ENCODE results near the gene BTRC.

BTRC gene

DNA sequence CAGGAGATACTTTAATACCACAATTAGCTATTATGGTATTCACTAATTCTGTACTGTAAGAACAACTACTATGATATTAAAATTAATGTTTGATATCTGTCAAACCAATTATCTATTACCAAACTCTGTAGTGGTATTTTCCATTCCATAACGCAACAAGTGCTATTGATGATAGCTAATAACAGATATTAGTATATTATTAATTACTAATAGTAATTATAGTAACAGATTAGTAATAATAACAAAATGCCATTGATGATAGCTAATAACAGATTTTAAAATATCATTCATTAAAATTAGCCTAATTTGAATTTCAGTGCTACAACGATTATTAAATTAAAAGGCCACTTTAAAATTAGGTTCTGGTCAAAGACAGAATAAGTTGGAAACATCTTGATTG is 93.5 kb downstream of the BTRC start:
- Histone ChIP-seq H3K27ac (replicated peaks) (no peak overlapping the region), H3K27me3 (ENCODE audit: insufficient read depth, poor library complexity, severe bottlenecking) (no peaks in the 10 kb centered on the region), H3K4me3 (replicated peaks; ENCODE audit: insufficient read depth, low read length) (no peak overlapping the region)
- no peak for TF ChIP-seq REST (IDR thresholded peaks at IDR 0.05; ENCODE audit: insufficient replicate concordance, low read depth)
- no peak for TF ChIP-seq GABPA (IDR thresholded peaks at IDR 0.05; ENCODE audit: low read depth)
- no peak for TF ChIP-seq SPI1 (IDR thresholded peaks at IDR 0.05; ENCODE audit: borderline replicate concordance, low read depth)
- TF ChIP-seq POLR2AphosphoS5 (IDR thresholded peaks at IDR 0.05; ENCODE audit: low read depth), result no peak
- TF ChIP-seq, protein P1, sequence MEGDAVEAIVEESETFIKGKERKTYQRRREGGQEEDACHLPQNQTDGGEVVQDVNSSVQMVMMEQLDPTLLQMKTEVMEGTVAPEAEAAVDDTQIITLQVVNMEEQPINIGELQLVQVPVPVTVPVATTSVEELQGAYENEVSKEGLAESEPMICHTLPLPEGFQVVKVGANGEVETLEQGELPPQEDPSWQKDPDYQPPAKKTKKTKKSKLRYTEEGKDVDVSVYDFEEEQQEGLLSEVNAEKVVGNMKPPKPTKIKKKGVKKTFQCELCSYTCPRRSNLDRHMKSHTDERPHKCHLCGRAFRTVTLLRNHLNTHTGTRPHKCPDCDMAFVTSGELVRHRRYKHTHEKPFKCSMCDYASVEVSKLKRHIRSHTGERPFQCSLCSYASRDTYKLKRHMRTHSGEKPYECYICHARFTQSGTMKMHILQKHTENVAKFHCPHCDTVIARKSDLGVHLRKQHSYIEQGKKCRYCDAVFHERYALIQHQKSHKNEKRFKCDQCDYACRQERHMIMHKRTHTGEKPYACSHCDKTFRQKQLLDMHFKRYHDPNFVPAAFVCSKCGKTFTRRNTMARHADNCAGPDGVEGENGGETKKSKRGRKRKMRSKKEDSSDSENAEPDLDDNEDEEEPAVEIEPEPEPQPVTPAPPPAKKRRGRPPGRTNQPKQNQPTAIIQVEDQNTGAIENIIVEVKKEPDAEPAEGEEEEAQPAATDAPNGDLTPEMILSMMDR (IDR thresholded peaks at IDR 0.05; ENCODE audit: insufficient read depth, low read length), result no peak
- no peak for DNase-seq (ENCODE audit: low read depth in 1 of 2, low spot score in 1 of 2)

- TF ChIP-seq POLR2AphosphoS5 (IDR thresholded peaks at IDR 0.05; ENCODE audit: low read depth) (no peak), GABPA (IDR thresholded peaks at IDR 0.05; ENCODE audit: low read depth) (no peak), REST (IDR thresholded peaks at IDR 0.05; ENCODE audit: insufficient replicate concordance, low read depth) (no peak), SPI1 (IDR thresholded peaks at IDR 0.05; ENCODE audit: borderline replicate concordance, low read depth) (no peak)
- TF ChIP-seq, protein P1 (IDR thresholded peaks at IDR 0.05; ENCODE audit: insufficient read depth, low read length), result no peak
- H3K27ac ChIP-seq (replicated peaks), result no peak overlapping the region
- H3K4me3 ChIP-seq (replicated peaks; ENCODE audit: insufficient read depth, low read length), result no peak overlapping the region
- H3K27me3 ChIP-seq (ENCODE audit: insufficient read depth, poor library complexity, severe bottlenecking), result no peaks in the 10 kb centered on the region
- no peak for DNase-seq (ENCODE audit: low read depth in 1 of 2, low spot score in 1 of 2)
Observed at GRCh38 chr10:101450277-101451080, 96.5 kb downstream of the BTRC start.

GRCh38 chr10:101451261-101451660 is 97.3 kb downstream of the BTRC start:
- no peak overlapping the region for H3K4me3 ChIP-seq (replicated peaks; ENCODE audit: insufficient read depth, low read length)
- H3K27me3 ChIP-seq (ENCODE audit: insufficient read depth, poor library complexity, severe bottlenecking), result no peaks in the 10 kb centered on the region
- DNase-seq (ENCODE audit: low read depth in 1 of 2, low spot score in 1 of 2), result no peak
- TF ChIP-seq, protein P1 (IDR thresholded peaks at IDR 0.05; ENCODE audit: insufficient read depth, low read length), result no peak
- TF ChIP-seq POLR2AphosphoS5 (IDR thresholded peaks at IDR 0.05; ENCODE audit: low read depth) (no peak), REST (IDR thresholded peaks at IDR 0.05; ENCODE audit: insufficient replicate concordance, low read depth) (no peak), GABPA (IDR thresholded peaks at IDR 0.05; ENCODE audit: low read depth) (no peak), SPI1 (IDR thresholded peaks at IDR 0.05; ENCODE audit: borderline replicate concordance, low read depth) (no peak)
- no peak overlapping the region for H3K27ac ChIP-seq (replicated peaks)

All from HL-60 (cell line).